NCI-H748 treated with DMSO at 0.1 percent for 48 hours (cell line): ENCODE results near the gene NDUFAF8.
A peak's percentile ranks its signal among the peaks of the same experiment; 100 is the strongest.
"Not testable (repeated sequence)": the region's sequence is repeated elsewhere in the genome, so short reads cannot be mapped to it uniquely, and the experiment has no call there.

Experiments
- DNase-seq: peaks from one replicate; lab custom pipeline; 2025; lab: John Stamatoyannopoulos, UW

The NDUFAF8 gene

DNA sequence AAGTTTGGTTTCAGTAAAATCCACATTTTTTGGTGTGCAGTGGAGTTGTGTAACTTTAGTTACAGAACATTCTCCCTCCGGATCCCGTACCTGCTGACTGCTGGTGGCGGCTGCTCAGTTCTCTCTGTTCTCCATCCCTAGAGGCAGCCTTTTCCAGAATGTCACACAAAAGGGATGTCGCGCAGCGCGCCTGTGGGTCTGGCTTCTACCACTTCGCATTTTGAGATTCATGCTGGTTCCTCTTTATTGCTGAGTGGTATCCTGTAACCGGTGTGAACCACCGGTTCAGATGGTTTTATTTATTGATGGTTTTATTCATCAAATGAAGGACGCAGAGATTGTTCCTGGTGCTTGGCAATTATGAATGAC, 15.4 kb upstream of the NDUFAF8 start:
- peak; percentile 32 for DNase-seq

DNA sequence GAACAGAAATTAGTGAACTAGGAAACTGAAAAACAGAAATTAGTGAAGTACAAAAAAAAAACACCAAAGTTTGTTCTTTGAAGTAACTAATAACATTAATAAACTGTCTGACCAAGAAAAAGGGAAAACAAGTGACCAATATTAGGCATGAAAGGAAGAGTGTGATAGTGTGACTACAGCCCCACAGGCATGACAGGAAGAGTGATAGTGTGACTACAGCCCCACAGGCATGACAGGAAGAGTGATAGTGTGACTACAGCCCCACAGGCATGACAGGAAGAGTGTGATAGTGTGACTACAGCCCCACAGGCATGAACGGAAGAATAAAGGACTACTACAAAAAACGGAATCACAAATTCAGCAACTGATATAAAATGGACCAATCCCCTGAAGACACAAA, 11.5 kb upstream of the NDUFAF8 start:
- not testable (repeated sequence) for DNase-seq

DNA sequence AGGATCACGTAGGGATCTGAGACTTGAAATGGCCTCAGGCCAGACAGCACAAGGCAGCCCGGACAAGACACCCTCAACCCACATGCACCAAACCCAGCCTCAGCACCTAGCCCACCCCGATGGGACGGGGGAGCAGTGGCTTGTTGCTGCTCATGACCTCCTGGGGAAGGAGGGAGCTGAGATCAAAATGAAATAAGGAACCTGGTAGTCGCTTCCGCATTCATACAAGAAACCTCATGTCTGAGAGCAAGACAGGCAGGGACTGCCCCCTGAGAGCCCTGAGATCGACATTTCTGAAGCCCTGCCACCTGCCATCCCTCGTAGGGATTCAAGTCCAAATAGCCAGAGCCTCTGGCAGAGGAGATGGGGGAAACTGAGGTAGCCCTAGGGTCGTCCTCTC, 10.7 kb upstream of the NDUFAF8 start:
- no peak for DNase-seq

DNA sequence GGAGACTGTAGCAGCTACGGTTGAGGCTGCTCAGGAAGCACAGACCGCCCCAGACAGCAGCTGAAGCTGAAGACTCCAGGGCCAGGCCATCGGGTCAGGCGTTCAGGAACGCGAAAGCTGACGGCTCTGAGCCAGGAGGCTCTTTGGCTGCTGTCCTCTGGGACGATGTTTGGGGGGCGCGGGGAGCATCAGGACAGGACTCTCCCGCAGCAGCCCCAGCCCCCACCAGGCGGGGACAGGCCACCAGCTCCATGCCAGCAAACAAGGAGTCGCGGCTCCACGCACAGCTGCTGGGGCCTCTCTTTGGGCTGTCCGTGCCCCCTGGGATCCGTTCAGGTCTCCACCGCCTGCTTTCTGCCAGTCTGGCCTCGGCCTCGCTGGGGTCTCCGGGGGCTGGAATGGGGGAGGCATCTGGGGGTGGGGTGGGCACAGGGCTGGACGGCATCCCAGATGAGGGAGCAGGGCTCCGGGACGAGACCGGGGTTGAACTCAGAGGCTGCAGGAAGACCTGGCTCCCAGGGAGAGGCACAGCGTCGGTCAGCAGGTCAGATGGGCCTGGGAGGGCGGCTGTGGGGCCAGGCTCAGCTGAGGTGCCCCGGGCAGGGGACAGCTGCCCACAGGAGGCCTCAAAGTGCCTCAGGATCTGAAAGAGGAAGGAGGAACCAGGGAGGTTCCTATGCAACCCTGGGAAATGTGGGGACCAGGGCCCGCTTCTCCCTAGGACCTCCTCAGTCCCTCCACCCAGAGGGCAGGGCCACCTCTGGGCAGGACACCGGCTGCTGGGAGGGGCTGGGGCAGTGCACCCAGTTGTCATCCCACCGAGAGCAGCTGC, 10.1 kb upstream of the NDUFAF8 start:
- DNase-seq, result no peak

DNA sequence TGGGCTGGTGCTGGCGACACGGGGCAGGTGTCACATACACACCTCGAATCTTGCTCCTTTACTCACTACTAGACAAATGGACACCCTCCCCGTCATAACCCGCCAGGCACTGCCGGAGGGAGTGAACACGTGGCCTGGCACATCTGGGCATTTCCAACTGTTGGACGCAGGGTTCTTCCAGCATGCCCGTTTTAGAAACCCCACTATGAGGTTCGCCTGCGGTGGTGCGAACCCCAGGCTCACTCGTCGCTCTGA, 9.5 kb upstream of the NDUFAF8 start:
- no peak for DNase-seq

DNA sequence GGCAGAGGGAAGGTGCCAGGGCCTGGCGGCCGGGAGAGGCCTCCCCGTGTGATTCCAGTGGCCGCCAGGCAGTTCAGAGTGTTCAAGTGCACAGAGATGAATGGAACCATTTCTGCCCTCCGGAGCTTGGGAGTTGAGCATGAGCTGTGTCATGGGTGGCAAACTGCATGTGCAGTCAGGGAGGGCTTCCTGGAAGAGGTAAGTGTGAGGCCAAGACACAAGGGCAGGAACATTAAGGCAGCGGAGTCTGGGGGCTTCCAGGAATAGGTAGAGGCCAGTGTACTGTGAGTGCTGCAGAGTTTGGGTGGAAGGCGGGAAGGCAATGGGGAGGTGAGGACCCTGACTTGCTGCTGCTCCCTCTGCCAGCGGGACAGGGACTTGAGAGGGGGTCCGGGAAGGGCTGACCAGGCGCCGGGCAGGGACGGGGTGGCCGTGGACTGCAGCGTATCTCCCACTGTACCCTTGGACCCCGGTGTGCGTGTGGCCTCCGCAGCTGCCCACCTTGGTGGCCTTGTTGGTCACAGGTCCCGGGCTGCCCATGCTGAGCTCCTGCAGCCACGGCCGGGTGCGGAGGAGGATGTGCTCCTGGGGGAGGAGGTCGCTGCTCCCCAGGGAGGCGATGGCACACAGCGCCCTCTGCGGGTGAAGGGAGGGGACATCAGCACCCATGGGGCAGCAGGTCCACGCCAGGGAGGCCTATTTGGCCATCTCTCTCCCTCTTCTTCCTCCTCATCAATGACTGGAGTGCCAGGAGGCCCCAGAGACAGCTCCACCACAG, 8.9 kb upstream of the NDUFAF8 start:
- DNase-seq, result no peak

DNA sequence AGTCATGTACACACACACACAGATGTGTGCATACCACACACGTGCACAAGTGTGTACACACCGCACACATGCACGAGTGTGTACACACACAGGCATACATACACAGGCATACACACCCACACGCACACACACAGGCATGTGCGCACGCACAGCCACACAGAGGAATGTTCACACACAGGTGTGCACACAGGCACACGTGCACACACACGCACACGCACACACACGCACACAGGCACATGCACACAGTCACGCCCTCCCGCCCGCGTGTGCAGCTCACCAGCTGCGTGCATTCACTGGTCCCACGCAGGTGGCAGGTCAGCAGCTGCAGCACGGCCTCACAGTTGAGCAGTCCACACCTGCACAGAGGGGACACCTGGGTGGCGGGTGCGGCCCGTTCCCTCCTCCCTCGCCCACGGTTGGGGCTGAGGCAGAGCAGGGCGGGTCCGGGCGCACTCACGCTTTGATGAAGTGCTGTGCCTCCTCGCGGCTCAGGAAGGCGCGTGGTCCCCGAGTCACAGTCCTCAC, 7.9 kb upstream of the NDUFAF8 start:
- no peak for DNase-seq

DNA sequence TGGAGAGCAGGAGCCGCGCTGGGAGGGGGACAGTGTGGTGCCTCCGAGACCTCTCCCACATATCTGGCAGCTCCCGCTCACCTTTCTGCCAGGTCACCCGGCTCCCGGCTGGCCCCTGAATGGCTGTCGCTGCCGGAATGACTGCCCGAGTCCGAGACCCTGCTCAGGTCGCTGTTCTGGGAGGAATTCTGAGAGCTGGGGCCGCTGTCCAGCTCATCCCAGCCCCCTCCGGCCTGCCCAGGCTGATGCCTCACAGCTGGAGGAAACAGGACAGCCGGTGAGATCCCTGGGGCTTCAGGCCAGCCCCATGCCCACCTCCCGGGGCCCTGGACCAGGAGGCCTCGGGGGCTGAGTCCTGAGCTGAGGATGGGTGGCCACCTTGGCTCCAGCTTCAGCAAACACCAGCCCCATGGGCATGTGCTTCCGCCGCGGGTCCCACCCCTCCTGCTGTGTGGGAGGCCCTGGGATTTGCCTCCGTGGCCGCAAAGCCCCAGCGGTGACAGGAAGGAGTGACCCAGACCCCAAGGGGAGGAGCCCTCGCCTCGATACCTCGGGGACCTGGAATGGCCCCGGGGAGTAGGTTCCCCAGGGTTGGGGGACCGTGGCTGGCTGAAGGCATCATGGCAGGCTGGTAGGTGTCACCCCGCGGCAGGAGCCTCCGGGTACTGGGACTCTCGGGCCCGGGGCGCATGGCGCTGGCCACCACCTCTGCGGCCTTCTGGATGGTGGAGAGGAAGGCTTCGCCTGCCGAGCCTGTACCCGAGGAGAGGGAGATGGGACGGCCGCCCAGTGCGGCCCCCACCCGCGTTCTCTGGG, 7.1 kb upstream of the NDUFAF8 start:
- DNase-seq, result no peak

DNA sequence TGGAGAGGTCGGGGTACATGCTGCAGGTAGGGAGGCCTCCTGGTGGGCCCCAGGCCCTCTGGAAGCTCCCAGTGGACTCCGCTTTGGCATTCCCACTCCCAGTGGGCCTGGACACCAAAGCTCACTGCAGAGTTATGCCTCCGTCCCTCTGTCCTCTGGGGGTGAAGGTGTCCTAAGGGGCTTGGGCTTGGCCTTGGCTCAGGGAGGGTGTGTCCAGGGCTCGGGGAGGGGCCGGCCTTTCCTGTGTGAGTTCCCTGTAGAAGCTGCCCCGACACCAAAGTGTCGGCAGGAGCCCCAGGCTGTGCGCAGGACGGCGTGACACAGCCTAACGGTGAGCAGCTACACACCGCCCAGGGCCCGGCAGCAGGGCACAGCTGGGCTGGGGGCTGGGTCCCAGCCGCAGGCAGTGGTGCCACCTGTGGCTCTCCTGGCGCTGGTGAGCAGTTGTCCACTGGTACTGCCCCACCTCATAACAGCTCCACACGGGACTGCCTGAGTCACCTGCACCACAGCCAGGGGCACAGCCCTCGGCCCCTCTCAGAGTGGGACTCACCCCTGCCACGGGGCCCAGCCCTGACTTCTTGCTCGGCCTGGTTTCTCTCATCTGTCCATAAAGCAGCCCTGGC, 6.4 kb upstream of the NDUFAF8 start:
- DNase-seq, result no peak

DNA sequence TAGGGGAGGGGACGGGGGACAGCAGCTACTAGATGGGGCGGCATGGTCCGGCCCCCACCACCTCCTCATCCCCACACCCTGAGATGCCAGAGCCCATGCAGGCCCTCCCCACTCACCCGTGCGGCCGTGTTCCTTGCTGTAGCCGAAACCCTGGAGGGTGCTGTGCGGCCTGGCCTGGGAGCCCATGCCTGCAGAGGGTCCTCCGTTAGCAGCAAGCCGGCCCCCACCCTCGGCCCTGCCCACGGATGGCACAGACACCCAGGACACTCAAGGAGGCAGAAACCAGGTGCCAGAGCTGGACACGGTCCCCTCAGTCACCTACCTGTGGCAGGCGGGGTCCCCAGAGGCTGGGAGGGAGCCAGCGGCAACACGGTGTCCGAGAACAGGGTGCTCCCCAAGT, 5.8 kb upstream of the NDUFAF8 start:
- no peak for DNase-seq

DNA sequence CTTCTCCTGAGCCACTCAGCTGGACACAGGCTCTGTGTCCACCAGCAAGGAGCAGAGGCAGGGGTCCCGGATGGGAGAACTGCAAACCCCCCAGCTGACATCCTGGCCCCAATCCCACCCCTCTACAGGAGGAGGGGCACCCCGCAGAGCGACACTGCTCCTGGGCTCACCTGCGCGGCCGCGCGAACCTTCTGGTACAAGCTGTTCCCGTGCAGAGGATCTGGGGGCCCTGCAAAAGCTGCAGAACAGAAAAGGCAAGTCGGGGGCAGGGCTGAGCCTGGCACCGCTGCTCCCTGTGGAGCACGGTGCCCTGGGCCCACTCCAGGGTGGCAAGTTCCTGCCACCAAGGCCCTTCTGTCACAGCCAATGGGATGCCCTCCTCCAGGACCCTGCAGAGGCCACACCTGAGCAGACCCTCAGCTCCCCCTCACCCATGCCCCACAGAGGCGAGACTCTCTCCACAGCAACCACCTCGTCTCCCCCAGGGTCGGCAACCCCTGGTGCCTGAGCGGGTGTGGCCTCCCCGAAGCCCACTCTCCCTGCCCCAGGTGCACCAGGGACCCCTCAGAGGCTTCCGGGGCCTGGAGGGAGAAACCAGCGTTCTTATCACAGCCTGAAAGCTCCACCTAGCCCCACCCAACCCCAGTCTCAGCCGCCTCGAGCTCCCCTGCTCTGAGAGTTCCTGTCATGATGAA, 5.2 kb upstream of the NDUFAF8 start:
- no peak for DNase-seq

DNA sequence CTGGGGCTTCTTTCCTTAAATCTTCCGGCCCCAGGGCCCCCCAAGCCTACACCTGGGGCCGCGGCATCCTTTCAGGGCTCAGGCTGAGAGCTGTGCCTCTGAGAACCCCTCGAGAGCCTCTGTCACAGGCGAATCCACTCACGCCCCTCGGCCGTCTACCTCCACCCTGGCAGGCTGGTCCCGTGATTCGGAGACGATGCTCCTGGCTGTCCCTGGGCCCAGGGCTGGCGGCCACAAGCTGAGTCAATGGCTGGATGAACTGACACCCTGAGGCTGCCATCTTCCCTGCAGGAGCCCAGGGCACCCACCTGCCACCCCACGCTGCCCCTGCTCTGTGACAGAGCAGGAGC, 4.6 kb upstream of the NDUFAF8 start:
- DNase-seq, result no peak

DNA sequence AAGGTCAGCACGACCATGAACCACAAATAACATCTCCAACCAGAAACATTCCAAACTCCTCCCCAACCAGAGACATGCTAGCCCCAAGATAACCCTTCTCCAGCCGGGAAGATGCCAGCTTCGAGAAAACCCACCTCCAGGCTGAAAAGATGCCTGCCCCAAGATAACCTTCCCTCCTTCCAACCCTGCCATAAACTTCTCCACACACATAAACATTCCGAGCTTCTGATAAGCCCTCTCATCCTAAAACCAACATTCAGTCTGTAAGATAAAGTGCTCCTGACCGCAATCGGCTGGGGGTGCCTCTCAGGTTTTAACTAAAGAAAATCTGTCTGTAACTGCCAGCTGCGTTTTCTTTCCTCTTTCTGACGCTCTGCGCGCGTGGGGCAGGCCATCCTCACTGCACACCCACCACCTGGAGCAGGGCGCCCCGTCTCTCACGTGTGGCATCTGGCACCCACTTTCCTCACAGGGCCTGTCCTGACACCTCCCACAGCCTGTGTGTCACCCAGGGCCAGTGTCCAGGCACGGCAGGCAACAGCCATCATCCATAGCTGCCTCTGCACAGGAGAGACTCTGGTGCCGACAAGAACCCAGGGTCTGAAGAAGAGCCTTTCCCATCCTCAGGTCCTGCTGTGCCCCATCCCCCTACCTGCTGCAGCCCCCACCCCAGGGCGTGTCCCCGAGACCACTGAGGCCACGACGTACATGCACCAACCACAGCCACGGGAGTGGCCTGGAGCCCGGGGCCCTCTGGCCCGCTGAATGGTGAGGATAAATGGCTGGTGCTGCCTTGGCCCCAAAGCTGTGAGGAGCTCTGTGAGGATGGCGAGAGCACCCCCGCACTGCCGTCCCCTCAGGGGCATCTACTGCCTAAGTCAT, 3.9 kb upstream of the NDUFAF8 start:
- no peak for DNase-seq

DNA sequence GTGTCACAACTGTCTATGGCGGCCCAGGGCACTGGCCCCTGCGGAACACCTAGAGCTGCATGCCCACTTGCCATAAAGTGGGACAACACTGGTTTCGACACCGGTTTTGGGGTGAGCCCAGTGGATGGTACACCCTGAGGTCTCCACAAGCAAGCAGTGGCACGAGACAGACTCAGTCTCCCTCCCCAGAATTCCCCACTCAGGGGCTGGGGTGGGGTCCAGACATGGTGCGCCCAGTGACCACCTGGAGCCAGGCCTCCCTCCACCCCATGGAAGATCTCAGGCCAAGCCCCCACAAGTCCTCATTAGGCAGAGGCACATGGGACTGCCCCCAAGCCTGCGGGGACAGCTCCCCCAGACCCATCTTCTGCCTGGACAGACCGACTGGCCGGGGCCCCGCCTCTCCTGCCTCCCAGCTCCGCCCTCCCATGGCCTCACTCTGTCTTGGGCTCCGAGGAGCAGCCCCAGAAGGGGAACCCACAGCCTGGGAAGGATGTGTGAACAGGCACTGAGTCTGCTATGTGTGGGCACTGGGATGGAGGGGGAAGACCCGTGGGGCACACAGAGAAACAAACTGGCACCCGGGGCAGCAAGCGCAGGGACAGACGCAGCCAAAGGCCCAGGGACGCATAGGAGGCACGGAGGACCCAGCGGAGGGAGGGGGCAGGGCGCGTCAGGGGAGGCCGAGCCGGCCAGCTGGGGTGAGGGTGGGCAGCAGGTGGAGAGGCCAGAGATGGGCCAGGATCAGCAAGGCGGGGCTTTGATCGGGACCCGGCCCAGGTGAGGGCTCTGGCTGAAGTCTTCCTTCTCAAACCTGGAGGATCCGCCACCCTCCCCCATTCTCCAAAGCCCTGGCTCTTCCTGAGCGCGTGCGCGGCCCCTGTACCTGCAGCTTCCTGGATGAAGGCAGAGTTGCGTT, 3.0 kb upstream of the NDUFAF8 start:
- DNase-seq, result no peak

DNA sequence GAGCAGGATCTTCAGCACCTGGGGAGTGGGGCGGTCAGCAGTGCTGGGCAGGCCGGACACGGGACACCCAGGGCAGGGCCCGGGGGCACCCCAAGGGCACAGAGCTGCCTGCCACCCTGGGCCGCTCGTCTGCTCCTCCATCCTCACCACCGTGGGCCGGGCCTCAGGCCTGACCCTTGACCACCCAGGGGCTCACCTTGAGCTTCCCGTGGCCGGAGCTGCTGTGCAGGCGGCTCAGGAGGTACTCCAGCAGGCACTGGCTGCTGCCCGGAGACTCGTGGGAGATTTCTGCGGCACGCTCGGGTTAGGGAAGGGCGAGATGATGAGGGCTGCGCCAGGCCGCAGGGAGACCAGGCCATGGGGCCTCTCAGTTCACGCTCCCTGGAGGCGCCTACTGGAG, 2.3 kb upstream of the NDUFAF8 start:
- no peak for DNase-seq

DNA sequence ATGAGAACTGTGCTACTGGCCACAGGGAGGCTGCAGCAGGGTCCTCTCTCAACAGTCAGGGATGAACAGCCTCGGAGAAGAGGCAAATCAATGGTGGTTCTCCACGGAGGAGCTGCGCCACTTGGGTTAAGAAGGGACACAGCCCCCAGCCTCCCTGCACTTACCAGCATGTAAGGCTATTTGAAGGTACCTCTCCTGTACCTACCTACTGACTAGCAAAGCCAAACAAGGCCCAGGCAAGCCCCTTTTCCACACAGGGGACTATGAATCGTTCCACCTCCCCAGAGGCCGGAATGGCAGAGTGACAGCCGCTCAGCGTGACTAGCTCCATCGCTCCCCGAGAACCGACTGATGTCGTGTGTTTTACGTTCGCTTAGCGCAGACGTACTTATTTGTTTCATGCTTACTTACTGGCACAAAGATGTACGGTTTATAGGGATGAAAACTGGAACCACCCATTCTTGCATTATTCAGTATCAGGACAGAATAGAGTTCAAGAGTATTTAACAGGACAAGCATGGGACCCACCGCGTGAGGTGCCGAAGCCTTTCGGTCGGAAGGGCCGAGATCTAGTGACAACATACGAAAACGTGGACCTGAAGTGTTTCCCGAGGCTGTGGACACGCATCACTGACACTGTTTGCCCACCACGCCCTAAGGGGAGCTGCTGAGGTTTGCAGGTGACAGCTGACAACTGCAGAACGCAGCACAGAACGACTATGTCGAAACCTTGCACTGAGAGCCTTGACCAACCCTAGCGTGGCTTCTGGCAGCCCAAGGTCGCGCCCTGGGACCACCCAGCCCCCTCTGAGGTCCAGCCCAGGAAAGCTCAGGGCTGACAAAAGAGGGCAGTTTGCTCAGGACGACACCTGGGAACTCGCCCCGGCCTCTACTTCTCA, 1.3 kb upstream of the NDUFAF8 start:
- DNase-seq, result no peak

DNA sequence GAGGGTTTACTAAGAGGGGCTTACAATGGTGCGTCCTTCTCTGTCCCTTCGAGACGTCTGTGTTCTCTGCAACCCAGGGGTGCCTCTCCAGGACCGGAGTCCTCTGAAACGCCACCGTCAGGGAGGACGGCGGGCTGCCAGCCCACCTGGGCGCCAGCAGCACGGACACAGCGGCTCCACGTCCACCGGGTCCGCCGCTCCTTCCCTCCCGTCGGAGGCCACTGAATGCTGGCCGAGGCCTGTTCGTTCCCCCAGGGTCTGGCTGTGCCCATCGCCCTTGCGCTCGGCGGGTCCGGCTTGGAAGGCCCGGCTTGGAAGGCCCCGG, 666 bp upstream of the NDUFAF8 start:
- no peak for DNase-seq

DNA sequence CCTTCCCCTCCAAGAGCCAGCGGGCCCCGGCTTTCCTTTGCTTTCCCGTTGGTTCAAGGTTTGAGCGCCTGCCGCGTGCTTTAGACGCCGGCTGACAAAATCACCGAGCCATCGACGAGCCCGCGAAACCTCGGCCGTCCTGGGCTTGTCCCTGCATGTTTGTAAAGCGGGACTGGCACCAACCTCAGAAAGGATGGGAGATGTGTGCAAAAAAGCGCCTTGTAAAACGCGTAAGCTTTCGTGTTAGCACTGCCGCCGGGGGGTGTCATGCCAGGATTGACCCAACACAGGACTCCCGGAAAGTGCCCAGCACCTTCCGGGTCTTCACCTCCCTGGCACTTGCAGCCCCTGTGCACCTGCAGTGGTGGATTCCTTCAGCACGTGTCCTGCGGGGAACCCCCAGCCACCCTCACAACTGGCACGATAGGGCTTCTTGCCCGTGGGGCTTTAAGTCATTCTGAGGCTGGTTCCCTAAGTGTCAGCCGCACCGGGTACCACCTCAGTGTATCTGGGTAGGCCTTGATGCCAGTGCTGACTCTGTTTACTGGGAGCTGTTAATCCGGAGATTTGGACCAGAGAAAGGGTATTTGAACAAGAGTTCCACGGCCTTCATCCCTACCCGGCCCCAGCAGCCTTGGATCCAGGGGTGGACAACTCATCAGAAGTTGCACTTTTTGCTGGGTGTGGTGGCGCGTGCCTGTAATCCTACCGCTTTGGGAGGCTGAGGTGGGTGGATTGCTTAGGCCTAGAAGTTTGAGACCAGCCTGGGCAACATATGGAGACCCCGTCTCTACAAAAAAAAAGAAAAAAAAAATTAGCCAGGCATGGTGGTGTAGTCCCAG, 817 bp downstream of the NDUFAF8 start:
- DNase-seq, result no peak
